MM.1S (cell line): ENCODE measurements around the gene WNT5B.
A peak's percentile ranks its signal among the peaks of the same experiment; 100 is the strongest.

Experiments
- DNase-seq: peaks from one replicate; pipeline ENCODE4 v3.0.0-alpha.2; 2015
- H2AFZ ChIP-seq: fragments of 300-600 bp; sonication (generic); 2 replicates; pipeline ENCODE4 v1.6.0; 2016; ENCODE audit warnings: antibody characterized with exemption, low read length
- H3F3A ChIP-seq: fragments of 300-600 bp; sonication (generic); 2 replicates; pipeline ENCODE4 v1.6.1; 2016; ENCODE audit warnings: mild to moderate bottlenecking, antibody characterized with exemption, low read length, moderate library complexity, mixed read lengths; ENCODE audit not compliant: insufficient read depth
- H3K27ac ChIP-seq: fragments of 300-600 bp; sonication (generic); 2 replicates; pipeline ENCODE4 v1.5.1; 2016; ENCODE audit warnings: mild to moderate bottlenecking, low read length
- H3K27me3 ChIP-seq: fragments of 300-600 bp; sonication (generic); replicated peaks from 2 replicates; pipeline ENCODE4 v1.6.0; 2016; ENCODE audit warnings: low read length; ENCODE audit not compliant: insufficient read depth
- H3K36me3 ChIP-seq: fragments of 300-600 bp; sonication (generic); replicated peaks from 2 replicates; pipeline ENCODE4 v1.6.1; 2016; ENCODE audit warnings: mild to moderate bottlenecking, low read length, mixed read lengths; ENCODE audit not compliant: insufficient read depth
- H3K4me1 ChIP-seq: fragments of 300-600 bp; sonication (generic); 2 replicates; pipeline ENCODE4 v1.6.1; 2016; ENCODE audit warnings: low read length, mixed read lengths
- H3K4me2 ChIP-seq: fragments of 300-600 bp; sonication (generic); 2 replicates; pipeline ENCODE4 v1.6.0; 2016; ENCODE audit warnings: low read depth, low read length
- H3K4me3 ChIP-seq: fragments of 300-600 bp; sonication (generic); 2 replicates; pipeline ENCODE4 v1.5.1; 2016; ENCODE audit warnings: low read length, mixed read lengths
- H3K79me2 ChIP-seq: fragments of 300-600 bp; sonication (generic); 2 replicates; pipeline ENCODE4 v1.6.1; 2016; ENCODE audit warnings: mixed run types, low read length, mixed read lengths
- H3K9ac ChIP-seq: fragments of 300-600 bp; sonication (generic); 2 replicates; pipeline ENCODE4 v1.6.1; 2016; ENCODE audit warnings: low read length, mixed read lengths
- H3K9me2 ChIP-seq: fragments of 300-600 bp; sonication (generic); replicated peaks from 2 replicates; pipeline ENCODE4 v1.6.1; 2016; ENCODE audit warnings: mild to moderate bottlenecking, low read length, mixed read lengths; ENCODE audit not compliant: insufficient read depth
- H3K9me3 ChIP-seq: fragments of 300-600 bp; sonication (generic); replicated peaks from 2 replicates; pipeline ENCODE4 v1.6.1; 2016; ENCODE audit warnings: mild to moderate bottlenecking, low read length, mixed read lengths; ENCODE audit not compliant: insufficient read depth
- H4K20me1 ChIP-seq: fragments of 300-600 bp; sonication (generic); 2 replicates; pipeline ENCODE4 v1.6.1; 2016; ENCODE audit warnings: mild to moderate bottlenecking, low read length, moderate library complexity, mixed read lengths; ENCODE audit not compliant: insufficient read depth
- CTCF ChIP-seq: fragments of 300-600 bp; sonication (generic); IDR thresholded peaks from 2 replicates; pipeline ENCODE4 v1.5.1; 2016; ENCODE audit warnings: antibody characterized with exemption, low read length, mixed read lengths
- EZH2 ChIP-seq: fragments of 300-600 bp; sonication (generic); optimal IDR thresholded peaks from 2 replicates; pipeline ENCODE3; 2017; ENCODE audit warnings: low read depth, mild to moderate bottlenecking, antibody characterized with exemption, low read length, mixed read lengths
- EZH2phosphoT487 ChIP-seq: fragments of 300-600 bp; sonication (generic); IDR thresholded peaks from 2 replicates; pipeline ENCODE4 v1.6.1; 2018; ENCODE audit warnings: antibody characterized with exemption, low read length

WNT5B gene

GRCh38 chr12:1581973-1582708, 46.9 kb upstream of the WNT5B start:
- peak overlapping the region; percentile 18; the same call in 1 of the 2 replicates for H3K4me2 ChIP-seq
- H3K27ac ChIP-seq, result peak overlapping the region; percentile 14; the same call in 1 of the 2 replicates
- peaks cover 13% of the 10 kb centered on the region for H3F3A ChIP-seq
- no peak for TF ChIP-seq EZH2
- no peak for TF ChIP-seq CTCF
- TF ChIP-seq EZH2phosphoT487, result no peak
- no peak overlapping the region for H2AFZ ChIP-seq
- no peaks in the 10 kb centered on the region for H3K9me2 ChIP-seq
- peaks cover 95% of the 10 kb centered on the region for H3K79me2 ChIP-seq
- peaks cover 34% of the 10 kb centered on the region for H4K20me1 ChIP-seq
- peaks cover 28% of the 10 kb centered on the region for H3K4me1 ChIP-seq
- DNase-seq, result no peak
- no peaks in the 10 kb centered on the region; the same call in 1 of the 2 replicates for H3K36me3 ChIP-seq
- no peak overlapping the region for H3K9ac ChIP-seq
- H3K9me3 ChIP-seq, result no peaks in the 10 kb centered on the region
- H3K27me3 ChIP-seq, result no peaks in the 10 kb centered on the region
- no peak overlapping the region for H3K4me3 ChIP-seq

- peaks cover 39% of the 10 kb centered on the region for H4K20me1 ChIP-seq
- no peak overlapping the region for H3K9ac ChIP-seq
- H3K9me3 ChIP-seq, result no peaks in the 10 kb centered on the region
- no peak for DNase-seq
- H3K4me3 ChIP-seq, result no peak overlapping the region
- peaks cover 95% of the 10 kb centered on the region for H3K79me2 ChIP-seq
- no peaks in the 10 kb centered on the region; the same call in 1 of the 2 replicates for H3K36me3 ChIP-seq
- H3F3A ChIP-seq, result peaks cover 15% of the 10 kb centered on the region
- no peak overlapping the region for H2AFZ ChIP-seq
- H3K27ac ChIP-seq, result no peak overlapping the region
- H3K4me2 ChIP-seq, result peak overlapping the region; percentile 18; the same call in 1 of the 2 replicates
- H3K9me2 ChIP-seq, result no peaks in the 10 kb centered on the region
- TF ChIP-seq EZH2phosphoT487 (no peak), EZH2 (no peak), CTCF (no peak)
- H3K27me3 ChIP-seq, result no peaks in the 10 kb centered on the region
- H3K4me1 ChIP-seq, result peaks cover 33% of the 10 kb centered on the region
Observed at GRCh38 chr12:1582709-1583050, 46.4 kb upstream of the WNT5B start.

GRCh38 chr12:1583421-1584078, 45.5 kb upstream of the WNT5B start:
- Histone ChIP-seq H3K79me2 (peaks cover 95% of the 10 kb centered on the region), H4K20me1 (peaks cover 42% of the 10 kb centered on the region), H3K4me3 (no peak overlapping the region), H3K27me3 (no peaks in the 10 kb centered on the region), H2AFZ (no peak overlapping the region), H3K4me2 (peak overlapping the region; percentile 58; the same call in 1 of the 2 replicates), H3K9ac (no peak overlapping the region), H3K36me3 (no peaks in the 10 kb centered on the region; the same call in 1 of the 2 replicates), H3F3A (peaks cover 18% of the 10 kb centered on the region), H3K27ac (no peak overlapping the region), H3K9me3 (no peaks in the 10 kb centered on the region), H3K9me2 (no peaks in the 10 kb centered on the region), H3K4me1 (peaks cover 38% of the 10 kb centered on the region)
- peak; percentile 79 for DNase-seq
- TF ChIP-seq EZH2 (no peak), CTCF (peak; percentile 89)
